Lung (tissue), 12 donors: ENCODE measurements around the gene C16orf90. TPM values are rescaled to one million over a fixed set of nuclear protein-coding genes. Genes with fewer than 3 reads are reported as not detected.
"Not testable (repeated sequence)": the region's sequence is repeated elsewhere in the genome, so short reads cannot be mapped to it uniquely, and the experiment has no call there.

Experiments
- ATAC-seq: fragments of 200-7000 bp; cut with Tn5 transposase; one replicate; pipeline ENCODE4 v1.9.1; 2020; ENCODE audit warnings: moderate number of reproducible peaks; ENCODE audit not compliant: insufficient read depth, low FRiP score
- DNase-seq, 3 donors: peaks; one replicate each; pipeline ENCODE4 v3.0.0-alpha.2; 2013 to 2017
- H3K27ac ChIP-seq, 2 donors: one replicate each; pipeline ENCODE4 v1.5.1; 2013; ENCODE audit warnings: mild to moderate bottlenecking in 2 of 2, moderate library complexity in 2 of 2, control low read depth in 1 of 2, inconsistent platforms in 1 of 2, low read depth in 1 of 2, low read length in 1 of 2
- H3K27me3 ChIP-seq, 3 donors: one replicate each; pipeline ENCODE4 v1.5.1; 2013; ENCODE audit warnings: low read length in 2 of 3; ENCODE audit not compliant: control insufficient read depth in 3 of 3, insufficient read depth in 3 of 3
- H3K36me3 ChIP-seq, 4 donors: one replicate each; pipeline ENCODE4 v1.5.1; 2013; ENCODE audit warnings: low read length in 4 of 4, mild to moderate bottlenecking in 1 of 4, moderate library complexity in 1 of 4; ENCODE audit not compliant: control insufficient read depth in 4 of 4, insufficient read depth in 4 of 4
- H3K4me1 ChIP-seq, 5 donors: one replicate each; pipeline ENCODE4 v1.5.1; 2013; ENCODE audit warnings: low read length in 5 of 5, mild to moderate bottlenecking in 2 of 5, moderate library complexity in 1 of 5; ENCODE audit not compliant: control insufficient read depth in 5 of 5, insufficient read depth in 5 of 5
- H3K4me3 ChIP-seq: one replicate; pipeline ENCODE4 v1.5.1; 2013; ENCODE audit warnings: mild to moderate bottlenecking, control low read depth, moderate library complexity
- H3K9ac ChIP-seq, 2 donors: one replicate each; pipeline ENCODE4 v1.5.1; 2013; ENCODE audit warnings: low read length in 2 of 2, control low read depth in 1 of 2; ENCODE audit not compliant: insufficient read depth in 1 of 2
- H3K9me3 ChIP-seq, 4 donors: one replicate each; pipeline ENCODE4 v1.5.1; 2013; ENCODE audit warnings: low read length in 3 of 4, mild to moderate bottlenecking in 1 of 4, moderate library complexity in 1 of 4; ENCODE audit not compliant: control insufficient read depth in 4 of 4, insufficient read depth in 3 of 4
- WGBS, 2 donors: extraction: QIAGEN DNeasy Blood & Tissue Kit; methylation state at CpG; one replicate each; pipeline ENCODE4 v1.1.7; 2013; 5-methylcytosine and 5-hydroxymethylcytosine counted together
- polyA plus RNA-seq, 2 donors: library from polyadenylated mRNA; stranded (reverse); fragments of 200-250 nt; gene quantifications; one replicate each; pipeline ENCODE4 v1.2.1, GENCODE V29; 2013
- total RNA-seq, 2 donors: library from RNA; depleted of rRNA in 1 of 2; stranded (reverse); fragments of >200 nt in 1 of 2; gene quantifications; one replicate each; pipeline ENCODE4 v1.2.1, GENCODE V29; 2014 to 2021
- TF ChIP-seq, protein P1 (sequence below): IDR thresholded peaks from 2 replicates; pipeline ENCODE4 v1.5.1; 2012; ENCODE audit warnings: mild to moderate bottlenecking; ENCODE audit errors: control extremely low read depth, extremely low read depth
- donor health status: control.
- donor health status: control.
- donor health status: Bipolar disorder and iron deficiency.
- donor health status: healthy.
- donor health status: DM: yes; HTN: yes; CAD: no.

The C16orf90 gene
- total and polyA plus RNA-seq, 4 donors: not detected

DNA sequence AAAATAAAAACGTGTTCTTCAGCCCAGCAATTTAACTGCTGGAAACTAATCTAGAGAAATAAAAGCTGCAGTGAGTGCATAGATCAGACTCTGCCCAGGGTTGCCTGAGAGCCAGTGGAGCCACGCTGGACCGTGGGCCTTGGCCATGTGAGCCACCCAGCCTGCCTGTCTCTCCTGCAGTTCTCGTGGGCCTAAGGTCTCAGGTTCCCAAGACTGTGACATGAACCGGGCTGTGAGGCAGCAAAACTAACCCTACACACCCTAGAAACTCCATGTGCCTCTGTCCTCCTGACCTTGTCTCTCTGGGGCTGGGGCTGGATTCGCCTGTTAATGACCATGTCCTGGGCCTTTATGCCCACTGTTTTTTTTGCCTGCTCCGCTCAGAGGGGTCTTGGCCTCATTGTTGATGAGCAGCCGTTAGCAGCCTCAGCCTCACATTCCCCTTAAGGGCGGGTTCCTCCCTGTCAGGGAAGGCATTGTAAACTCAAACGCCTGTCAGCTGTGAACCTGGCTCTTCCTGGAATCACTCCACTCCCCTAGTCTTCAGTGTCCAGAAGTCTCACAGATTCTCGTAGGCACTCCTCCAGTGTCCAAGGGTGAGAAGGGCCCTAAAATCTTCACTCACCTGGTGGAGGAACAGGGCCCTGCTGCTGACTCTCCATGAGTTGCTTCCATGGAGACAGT, 16.9 kb downstream of the C16orf90 start:
- Histone ChIP-seq H3K9ac (no peak overlapping the region), H3K4me1 (peaks cover 0 to 9% (median 2%) of the 10 kb centered on the region in 5 donors), H3K36me3 (peaks cover 3 to 32% (median 15%) of the 10 kb centered on the region in 4 donors), H3K4me3 (no peak overlapping the region), H3K27me3 (no peaks in the 10 kb centered on the region), H3K27ac (no peak overlapping the region), H3K9me3 (no peaks in the 10 kb centered on the region)
- TF ChIP-seq, protein P1, sequence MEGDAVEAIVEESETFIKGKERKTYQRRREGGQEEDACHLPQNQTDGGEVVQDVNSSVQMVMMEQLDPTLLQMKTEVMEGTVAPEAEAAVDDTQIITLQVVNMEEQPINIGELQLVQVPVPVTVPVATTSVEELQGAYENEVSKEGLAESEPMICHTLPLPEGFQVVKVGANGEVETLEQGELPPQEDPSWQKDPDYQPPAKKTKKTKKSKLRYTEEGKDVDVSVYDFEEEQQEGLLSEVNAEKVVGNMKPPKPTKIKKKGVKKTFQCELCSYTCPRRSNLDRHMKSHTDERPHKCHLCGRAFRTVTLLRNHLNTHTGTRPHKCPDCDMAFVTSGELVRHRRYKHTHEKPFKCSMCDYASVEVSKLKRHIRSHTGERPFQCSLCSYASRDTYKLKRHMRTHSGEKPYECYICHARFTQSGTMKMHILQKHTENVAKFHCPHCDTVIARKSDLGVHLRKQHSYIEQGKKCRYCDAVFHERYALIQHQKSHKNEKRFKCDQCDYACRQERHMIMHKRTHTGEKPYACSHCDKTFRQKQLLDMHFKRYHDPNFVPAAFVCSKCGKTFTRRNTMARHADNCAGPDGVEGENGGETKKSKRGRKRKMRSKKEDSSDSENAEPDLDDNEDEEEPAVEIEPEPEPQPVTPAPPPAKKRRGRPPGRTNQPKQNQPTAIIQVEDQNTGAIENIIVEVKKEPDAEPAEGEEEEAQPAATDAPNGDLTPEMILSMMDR: no peak
- DNase-seq (no peak), ATAC-seq (no peak)
- whole genome bisulfite sequencing, 2 donors: 89 to 90% methylated on average over 11 of the region's 11 CpGs

DNA sequence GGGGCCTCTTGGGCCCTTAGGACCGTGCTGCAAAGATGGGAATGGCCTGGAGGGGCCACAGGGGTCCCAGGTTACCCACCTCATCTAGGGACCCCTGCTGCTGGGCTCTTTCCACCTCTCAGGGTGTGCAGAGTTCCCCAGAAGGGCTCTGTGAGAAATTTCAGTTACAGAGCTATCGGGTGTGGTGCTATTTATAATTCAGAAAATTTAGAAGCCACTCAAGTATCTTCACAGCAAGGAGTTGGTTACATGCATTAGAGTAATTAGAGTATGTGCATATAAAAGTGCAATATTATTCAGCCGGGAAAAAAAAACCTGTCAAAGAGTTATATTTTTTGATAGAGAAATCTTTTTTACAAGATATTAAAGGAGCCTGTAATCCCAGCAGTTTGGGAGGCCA, 18.9 kb downstream of the C16orf90 start:
- WGBS, 2 donors: 92 to 93% methylated on average over 3 of the region's 3 CpGs
- Histone ChIP-seq H3K4me1 (peaks cover 0 to 9% (median 2%) of the 10 kb centered on the region in 5 donors), H3K27me3 (no peaks in the 10 kb centered on the region), H3K27ac (no peak overlapping the region), H3K9ac (no peak overlapping the region), H3K4me3 (no peak overlapping the region), H3K36me3 (peaks cover 3 to 21% (median 8%) of the 10 kb centered on the region in 4 donors), H3K9me3 (no peaks in the 10 kb centered on the region)
- DNase-seq (no peak), ATAC-seq (no peak)
- TF ChIP-seq, protein P1: no peak

DNA sequence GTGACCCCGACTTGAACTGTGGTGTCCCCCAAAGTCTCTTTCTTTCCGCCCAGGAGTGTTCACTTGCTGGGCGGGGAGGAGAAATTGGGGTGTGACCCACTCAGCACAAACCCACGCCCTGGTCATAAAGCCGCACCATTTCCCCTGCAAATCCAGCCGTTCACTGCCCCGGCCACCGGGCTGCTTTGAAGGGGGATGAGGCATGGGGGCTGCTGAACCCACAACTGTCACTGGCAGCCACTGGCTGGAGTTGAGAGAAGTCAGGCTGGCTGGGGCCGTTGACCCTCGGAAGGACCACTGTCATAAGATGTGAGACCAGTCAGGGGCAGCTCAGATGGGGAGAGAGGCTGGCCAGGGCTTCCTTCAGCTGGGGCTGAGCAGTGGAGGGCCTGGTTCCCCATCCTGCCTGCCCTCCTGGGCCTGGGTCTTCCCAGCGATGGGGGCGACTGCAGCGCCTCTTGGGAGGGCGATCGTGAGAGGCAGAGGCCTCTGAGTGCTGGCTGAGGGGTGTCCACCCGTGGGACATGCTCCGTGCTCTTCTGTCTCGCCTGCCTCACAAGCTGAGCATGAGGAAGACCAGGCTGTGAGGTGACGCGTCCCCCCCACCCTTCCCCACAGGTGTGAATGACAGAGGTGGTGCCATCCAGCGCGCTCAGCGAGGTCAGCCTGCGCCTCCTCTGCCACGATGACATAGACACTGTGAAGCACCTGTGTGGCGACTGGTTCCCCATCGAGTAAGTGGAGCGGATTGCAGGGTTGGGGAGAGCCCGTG, 19.5 kb downstream of the C16orf90 start:
- ATAC-seq (no peak), DNase-seq (no peak)
- Histone ChIP-seq H3K9me3 (no peaks in the 10 kb centered on the region), H3K36me3 (peaks cover 3 to 16% (median 8%) of the 10 kb centered on the region in 4 donors), H3K27me3 (no peaks in the 10 kb centered on the region), H3K27ac (no peak overlapping the region), H3K4me3 (no peak overlapping the region), H3K4me1 (peaks cover 0 to 9% (median 0%) of the 10 kb centered on the region in 5 donors), H3K9ac (no peak overlapping the region)
- TF ChIP-seq, protein P1: no peak
- 93 to 94% methylated on average over 29 of the region's 29 CpGs for WGBS, 2 donors

DNA sequence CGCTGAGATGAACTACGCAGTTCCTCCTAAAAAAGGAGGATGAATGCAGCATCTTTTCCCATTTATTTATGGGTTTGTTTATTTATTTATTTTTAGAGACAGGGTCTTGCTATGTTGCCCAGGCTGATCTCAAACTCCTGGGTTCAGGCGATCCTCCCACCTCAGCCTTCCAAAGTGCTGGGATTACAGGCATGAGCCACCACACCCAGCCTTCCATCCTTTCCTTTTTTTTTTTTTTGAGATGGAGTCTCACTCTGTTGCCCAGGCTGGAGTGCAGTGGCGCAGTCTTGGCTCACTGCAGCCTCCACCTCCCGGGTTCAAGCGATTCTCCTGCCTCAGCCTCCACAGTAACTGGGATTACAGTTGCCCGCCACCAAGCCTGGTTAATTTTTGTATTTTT, 20.4 kb downstream of the C16orf90 start:
- H3K9ac ChIP-seq, H3K27ac ChIP-seq, H3K4me3 ChIP-seq, H3K9me3 ChIP-seq, ATAC-seq, H3K27me3 ChIP-seq, DNase-seq: not testable (repeated sequence)
- Histone ChIP-seq H3K4me1 (peaks cover 0 to 11% (median 0%) of the 10 kb centered on the region in 5 donors), H3K36me3 (peaks cover 1 to 19% (median 8%) of the 10 kb centered on the region in 4 donors)
- WGBS, 2 donors: 96 to 99% methylated on average over 7 of the region's 7 CpGs
